GM21390 (cell line): Measurements from ENCODE around the gene OR52K1.

Experiments used
- ATAC-seq: cut with Tn5 transposase; IDR thresholded peaks from one replicate; pipeline ENCODE4 v1.9.1; 2021; ENCODE audit not compliant: unreplicated experiment

Gene OR52K1

GRCh38 chr11:4482445-4482844 lies at the start of gene OR52K1:
OR52K1 (plus strand) TSS chr11:4482646; CDS start chr11:4488901, 6,255 bp downstream.
- ATAC-seq: no peak

- no peak for ATAC-seq
Observed at GRCh38 chr11:4433856-4434255, 48.6 kb upstream of the OR52K1 start.

GRCh38 chr11:4436411-4436810 lies 46.0 kb upstream of the OR52K1 start:
- ATAC-seq: no peak

- no peak for ATAC-seq
Observed at GRCh38 chr11:4441515-4441914, 40.9 kb upstream of the OR52K1 start.

GRCh38 chr11:4443232-4443891 lies 39.1 kb upstream of the OR52K1 start:
- ATAC-seq: no peak

GRCh38 chr11:4448995-4449394 lies 33.5 kb upstream of the OR52K1 start, which contains the start of gene OR52K2:
OR52K2 (plus strand) TSS chr11:4449295; CDS start chr11:4449340, 45 bp downstream.
- no peak for ATAC-seq

- no peak for ATAC-seq
Observed at GRCh38 chr11:4453118-4453517, 29.3 kb upstream of the OR52K1 start.

GRCh38 chr11:4454021-4454420 lies 28.4 kb upstream of the OR52K1 start:
- ATAC-seq: no peak

- ATAC-seq: no peak
Observed at GRCh38 chr11:4455419-4455818, 27.0 kb upstream of the OR52K1 start.

GRCh38 chr11:4459500-4459899 lies 22.9 kb upstream of the OR52K1 start:
- peak; percentile 60 for ATAC-seq

GRCh38 chr11:4460151-4460550 lies 22.3 kb upstream of the OR52K1 start:
- no peak for ATAC-seq

- ATAC-seq: no peak
Observed at GRCh38 chr11:4464216-4465159, 18.0 kb upstream of the OR52K1 start.

- ATAC-seq: no peak
Observed at GRCh38 chr11:4465407-4465806, 17.0 kb upstream of the OR52K1 start.

- ATAC-seq: no peak
Observed at GRCh38 chr11:4466131-4466870, 16.1 kb upstream of the OR52K1 start.

- ATAC-seq: no peak
Observed at GRCh38 chr11:4466871-4467442, 15.5 kb upstream of the OR52K1 start.

GRCh38 chr11:4467811-4468606 lies 14.4 kb upstream of the OR52K1 start:
- ATAC-seq: no peak

GRCh38 chr11:4479644-4480043 lies 2.8 kb upstream of the OR52K1 start:
- no peak for ATAC-seq

GRCh38 chr11:4480577-4481239 lies 1.7 kb upstream of the OR52K1 start:
- ATAC-seq: no peak

- no peak for ATAC-seq
Observed at GRCh38 chr11:4481240-4481582, 1.2 kb upstream of the OR52K1 start.

GRCh38 chr11:4484310-4484709 lies 1.9 kb downstream of the OR52K1 start:
- ATAC-seq: no peak
